ENCODE measurements around the gene PPP6R2. TPM values are rescaled to one million over a fixed set of nuclear protein-coding genes. Genes with fewer than 3 reads are reported as not detected.
A peak's percentile ranks its signal among the peaks of the same experiment; 100 is the strongest.
"Not testable (repeated sequence)": the region's sequence is repeated elsewhere in the genome, so short reads cannot be mapped to it uniquely, and the experiment has no call there.

The PPP6R2 gene
- total RNA-seq, 2 experiments from 2014 or later = 33.7 to 34.7 TPM

GRCh38 chr22:50316114-50317065, 26.7 kb upstream of the PPP6R2 start:
- peaks cover 17% of the 10 kb centered on the region for H3K4me1 Mint-ChIP-seq (ENCODE audit: low read depth)
- H3K9me3 Mint-ChIP-seq = no peaks in the 10 kb centered on the region
- no peaks in the 10 kb centered on the region for H3K36me3 Mint-ChIP-seq (ENCODE audit: low read depth)
- H3K27ac Mint-ChIP-seq = no peak overlapping the region
- no peak overlapping the region for H3K4me3 Mint-ChIP-seq
- intact Hi-C loops (cut with micrococcal nuclease) = no loop called here
- CTCF ChIA-PET = interaction anchor here (1.1 kb wide), 1 partner anchor 25 kb away, joined by 3 read pairs; no protein-coding TSS in a partner anchor
- no peaks in the 10 kb centered on the region for H3K27me3 Mint-ChIP-seq (ENCODE audit: low read depth)
- DNase-seq = no peak

- CTCF ChIA-PET = no interaction called here
- H3K27ac Mint-ChIP-seq = no peak overlapping the region
- no peak for DNase-seq
- no peaks in the 10 kb centered on the region for H3K36me3 Mint-ChIP-seq (ENCODE audit: low read depth)
- intact Hi-C loops (cut with micrococcal nuclease) = no loop called here
- H3K27me3 Mint-ChIP-seq (ENCODE audit: low read depth) = no peaks in the 10 kb centered on the region
- no peak overlapping the region for H3K4me3 Mint-ChIP-seq
- H3K4me1 Mint-ChIP-seq (ENCODE audit: low read depth) = peaks cover 17% of the 10 kb centered on the region
- no peaks in the 10 kb centered on the region for H3K9me3 Mint-ChIP-seq
Observed at GRCh38 chr22:50317178-50317577, 25.9 kb upstream of the PPP6R2 start.

- intact Hi-C loops (cut with micrococcal nuclease) = no loop called here
- CTCF ChIA-PET = no interaction called here
- H3K4me1 Mint-ChIP-seq (ENCODE audit: low read depth) = peaks cover 17% of the 10 kb centered on the region
- H3K4me3 Mint-ChIP-seq = no peak overlapping the region
- no peaks in the 10 kb centered on the region for H3K27me3 Mint-ChIP-seq (ENCODE audit: low read depth)
- no peak for DNase-seq
- H3K36me3 Mint-ChIP-seq (ENCODE audit: low read depth) = no peaks in the 10 kb centered on the region
- no peak overlapping the region for H3K27ac Mint-ChIP-seq
- H3K9me3 Mint-ChIP-seq = no peaks in the 10 kb centered on the region
Observed at GRCh38 chr22:50317674-50318073, 25.5 kb upstream of the PPP6R2 start.

- no peaks in the 10 kb centered on the region for H3K27me3 Mint-ChIP-seq (ENCODE audit: low read depth)
- no peak overlapping the region for H3K4me3 Mint-ChIP-seq
- H3K27ac Mint-ChIP-seq = no peak overlapping the region
- CTCF ChIA-PET = no interaction called here
- no peaks in the 10 kb centered on the region for H3K9me3 Mint-ChIP-seq
- no peak for DNase-seq
- peaks cover 15% of the 10 kb centered on the region for H3K4me1 Mint-ChIP-seq (ENCODE audit: low read depth)
- intact Hi-C loops (cut with micrococcal nuclease) = no loop called here
- no peaks in the 10 kb centered on the region for H3K36me3 Mint-ChIP-seq (ENCODE audit: low read depth)
Observed at GRCh38 chr22:50318356-50318697, 24.8 kb upstream of the PPP6R2 start.

GRCh38 chr22:50318698-50319411, 24.3 kb upstream of the PPP6R2 start:
- no peaks in the 10 kb centered on the region for H3K27me3 Mint-ChIP-seq (ENCODE audit: low read depth)
- DNase-seq = no peak
- no peak overlapping the region for H3K4me3 Mint-ChIP-seq
- H3K9me3 Mint-ChIP-seq = no peaks in the 10 kb centered on the region
- CTCF ChIA-PET = no interaction called here
- H3K4me1 Mint-ChIP-seq (ENCODE audit: low read depth) = peaks cover 13% of the 10 kb centered on the region
- intact Hi-C loops (cut with micrococcal nuclease) = no loop called here
- H3K36me3 Mint-ChIP-seq (ENCODE audit: low read depth) = no peaks in the 10 kb centered on the region
- H3K27ac Mint-ChIP-seq = no peak overlapping the region

GRCh38 chr22:50319503-50319951, 23.6 kb upstream of the PPP6R2 start:
- no peaks in the 10 kb centered on the region for H3K9me3 Mint-ChIP-seq
- CTCF ChIA-PET = no interaction called here

GRCh38 chr22:50320116-50320515, 23.0 kb upstream of the PPP6R2 start:
- Mint-ChIP-seq H3K4me1 (ENCODE audit: low read depth) (peaks cover 3% of the 10 kb centered on the region), H3K9me3 (no peaks in the 10 kb centered on the region), H3K4me3 (no peak overlapping the region), H3K27me3 (ENCODE audit: low read depth) (no peaks in the 10 kb centered on the region), H3K27ac (no peak overlapping the region), H3K36me3 (ENCODE audit: low read depth) (no peaks in the 10 kb centered on the region)
- intact Hi-C loops (cut with micrococcal nuclease) = no loop called here
- no peak for DNase-seq
- CTCF ChIA-PET = no interaction called here

More at GRCh38 chr22:50319503-50319951, 23.6 kb upstream of the PPP6R2 start:
- Mint-ChIP-seq H3K4me1 (ENCODE audit: low read depth) (peaks cover 7% of the 10 kb centered on the region), H3K4me3 (no peak overlapping the region), H3K27ac (no peak overlapping the region), H3K27me3 (ENCODE audit: low read depth) (no peaks in the 10 kb centered on the region), H3K36me3 (ENCODE audit: low read depth) (no peaks in the 10 kb centered on the region)
- intact Hi-C loops (cut with micrococcal nuclease) = no loop called here
- no peak for DNase-seq

GRCh38 chr22:50320671-50321325, 22.3 kb upstream of the PPP6R2 start:
- H3K36me3 Mint-ChIP-seq (ENCODE audit: low read depth) = no peaks in the 10 kb centered on the region
- H3K4me1 Mint-ChIP-seq (ENCODE audit: low read depth) = no peaks in the 10 kb centered on the region
- H3K27me3 Mint-ChIP-seq (ENCODE audit: low read depth) = no peaks in the 10 kb centered on the region
- no peak overlapping the region for H3K4me3 Mint-ChIP-seq
- no peak for DNase-seq
- H3K27ac Mint-ChIP-seq = no peak overlapping the region
- H3K9me3 Mint-ChIP-seq = no peaks in the 10 kb centered on the region
- CTCF ChIA-PET = interaction anchor here (0.7 to 1.2 kb wide), 2 partner anchors 44 to 47 kb away, joined by 3 to 5 read pairs; no protein-coding TSS in a partner anchor
- intact Hi-C loops (cut with micrococcal nuclease) = no loop called here

GRCh38 chr22:50322382-50323104, 20.6 kb upstream of the PPP6R2 start:
- intact Hi-C loops (cut with micrococcal nuclease) = not testable (repeated sequence)

GRCh38 chr22:50323900-50324299, 19.2 kb upstream of the PPP6R2 start:
- H3K36me3 Mint-ChIP-seq (ENCODE audit: low read depth) = no peaks in the 10 kb centered on the region
- intact Hi-C loops (cut with micrococcal nuclease) = no loop called here
- H3K4me3 Mint-ChIP-seq = no peak overlapping the region
- CTCF ChIA-PET = interaction anchor here (0.7 to 1.3 kb wide), 2 partner anchors 9 to 72 kb away, joined by 5 to 7 read pairs; no protein-coding TSS in a partner anchor
- H3K9me3 Mint-ChIP-seq = no peaks in the 10 kb centered on the region
- no peak overlapping the region for H3K27ac Mint-ChIP-seq
- peaks cover 7% of the 10 kb centered on the region for H3K4me1 Mint-ChIP-seq (ENCODE audit: low read depth)
- no peak for DNase-seq
- no peaks in the 10 kb centered on the region for H3K27me3 Mint-ChIP-seq (ENCODE audit: low read depth)

More at GRCh38 chr22:50322382-50323104, 20.6 kb upstream of the PPP6R2 start:
- H3K36me3 Mint-ChIP-seq (ENCODE audit: low read depth); H3K4me3 Mint-ChIP-seq; H3K4me1 Mint-ChIP-seq (ENCODE audit: low read depth); H3K27ac Mint-ChIP-seq; H3K9me3 Mint-ChIP-seq; H3K27me3 Mint-ChIP-seq (ENCODE audit: low read depth); DNase-seq: not testable (repeated sequence)
- CTCF ChIA-PET = interaction anchor here (0.6 to 1.3 kb wide), 6 partner anchors 8 to 297 kb away, joined by 3 to 7 read pairs (median 4); no protein-coding TSS in a partner anchor

- CTCF ChIA-PET = interaction anchor here (0.7 to 5.3 kb wide), 3 partner anchors 50 to 80 kb away, joined by 4 to 31 read pairs (median 4); no protein-coding TSS in a partner anchor
- H3K4me3 Mint-ChIP-seq = peak overlapping the region; percentile 70
- H3K36me3 Mint-ChIP-seq (ENCODE audit: low read depth) = no peaks in the 10 kb centered on the region
- no peaks in the 10 kb centered on the region for H3K27me3 Mint-ChIP-seq (ENCODE audit: low read depth)
- H3K9me3 Mint-ChIP-seq = no peaks in the 10 kb centered on the region
- intact Hi-C loops (cut with micrococcal nuclease) = loop anchor here (2.0 kb wide), 1 partner anchor 73 kb away; no protein-coding TSS in a partner anchor
- no peak overlapping the region for H3K27ac Mint-ChIP-seq
- peaks cover 12% of the 10 kb centered on the region for H3K4me1 Mint-ChIP-seq (ENCODE audit: low read depth)
- no peak for DNase-seq
Observed at GRCh38 chr22:50325444-50326224, 17.5 kb upstream of the PPP6R2 start.

Data from activated naive CD4-positive, alpha-beta T cell treated with anti-CD3 and anti-CD28 coated beads for 36 hours (primary cell).